Epithelial cell of esophagus (primary cell): ENCODE results near the gene ZBTB20.

Source experiments
- DNase-seq: peaks from one replicate; pipeline ENCODE4 v3.0.0; 2010; ENCODE audit warnings: low read depth
- H3K4me3 ChIP-seq: 2 replicates; pipeline ENCODE4 v1.5.1; 2011; ENCODE audit warnings: mild to moderate bottlenecking, low read length, control low read depth
- CTCF ChIP-seq: IDR thresholded peaks from 2 replicates; pipeline ENCODE4 v1.5.1; 2011; ENCODE audit warnings: low read depth, mild to moderate bottlenecking, low read length, control low read depth, inconsistent platforms; ENCODE audit not compliant: insufficient read depth; ENCODE audit errors: missing control alignments

Gene ZBTB20

GRCh38 chr3:115169808-115170207 is 22.7 kb upstream of the ZBTB20 start:
- TF ChIP-seq CTCF = no peak
- no peak for DNase-seq
- no peak overlapping the region for H3K4me3 ChIP-seq

- DNase-seq = no peak
- TF ChIP-seq CTCF = no peak
- no peak overlapping the region for H3K4me3 ChIP-seq
Measured at GRCh38 chr3:115165701-115166100, 18.6 kb upstream of the ZBTB20 start.

- no peak overlapping the region for H3K4me3 ChIP-seq
- TF ChIP-seq CTCF = no peak
- DNase-seq = no peak
Measured at GRCh38 chr3:115165266-115165665, 18.2 kb upstream of the ZBTB20 start.

GRCh38 chr3:115164374-115165221 is 17.5 kb upstream of the ZBTB20 start:
- DNase-seq = no peak
- no peak for TF ChIP-seq CTCF
- no peak overlapping the region for H3K4me3 ChIP-seq

- no peak for DNase-seq
- no peak for TF ChIP-seq CTCF
Measured at GRCh38 chr3:115162759-115163158, 15.7 kb upstream of the ZBTB20 start.

GRCh38 chr3:115161866-115162265 is 14.8 kb upstream of the ZBTB20 start:
- no peak overlapping the region for H3K4me3 ChIP-seq
- peak; percentile 71 for DNase-seq
- no peak for TF ChIP-seq CTCF

More at GRCh38 chr3:115162759-115163158, 15.7 kb upstream of the ZBTB20 start:
- no peak overlapping the region for H3K4me3 ChIP-seq
